Hepatocyte (in vitro differentiated cells): Measurements from ENCODE around the gene CDK19.

Experiments
- CTCF ChIP-seq: fragments of 200-600 bp; sonication (generic); IDR thresholded peaks from 2 replicates; pipeline ENCODE4 v1.5.1; 2016; ENCODE audit warnings: antibody characterized with exemption, mild to moderate bottlenecking; ENCODE audit not compliant: poor library complexity
- EZH2 ChIP-seq: fragments of 200-600 bp; sonication (generic); IDR thresholded peaks from 2 replicates; pipeline ENCODE4 v1.6.1; 2016; ENCODE audit warnings: antibody characterized with exemption, mild to moderate bottlenecking, borderline replicate concordance

- TF ChIP-seq EZH2 (no peak), CTCF (no peak)
Measured at GRCh38 chr6:110573537-110573936, 241.7 kb downstream of the CDK19 start.
